RPMI8226 (cell line): ENCODE results near the gene MCTP1.
"Not testable (repeated sequence)": the region's sequence is repeated elsewhere in the genome, so short reads cannot be mapped to it uniquely, and the experiment has no call there.

Experiments
- DNase-seq: peaks from one replicate; pipeline ENCODE4 v3.0.0-alpha.2; 2015

Gene MCTP1

GRCh38 chr5:95251185-95251584 lies 33.7 kb downstream of the MCTP1 start:
- no peak for DNase-seq

DNA sequence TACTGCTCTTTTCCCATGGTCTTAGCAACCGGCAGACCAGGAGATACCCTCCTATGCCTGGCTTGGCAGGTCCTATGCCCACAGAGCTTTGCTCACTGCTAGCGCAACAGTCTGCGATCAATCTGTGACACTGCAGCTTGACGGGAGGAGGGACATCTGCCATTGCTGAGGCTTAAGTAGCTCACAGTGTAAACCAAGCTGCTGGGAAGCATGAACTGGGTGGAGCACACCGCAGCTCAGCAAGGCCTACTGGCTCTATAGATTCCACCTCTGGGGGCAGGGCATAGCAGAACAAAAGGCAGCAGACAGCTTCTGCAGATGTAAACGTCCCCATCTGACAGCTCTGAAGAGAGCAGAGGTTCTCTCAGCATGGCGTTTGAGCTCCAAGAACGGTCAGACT lies 40.4 kb downstream of the MCTP1 start:
- no peak for DNase-seq

DNA sequence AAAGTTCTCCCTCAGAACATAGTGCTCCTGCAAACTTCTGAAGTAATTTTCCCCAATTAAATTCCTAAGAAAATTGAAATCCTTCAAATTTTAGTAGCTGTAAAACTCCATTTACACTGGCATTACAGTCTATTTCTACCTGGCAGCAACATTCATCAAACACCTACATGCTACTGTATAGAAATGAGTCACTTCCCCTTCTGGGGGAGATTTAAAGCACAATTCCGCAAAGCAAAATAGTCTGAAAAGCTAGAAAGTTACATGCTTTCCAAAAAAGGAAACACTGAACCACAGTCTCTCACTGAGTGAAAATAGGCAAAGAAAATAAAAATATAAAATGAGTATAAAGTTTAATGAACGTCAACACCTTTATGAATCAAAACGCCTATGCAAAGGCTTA lies 43.3 kb downstream of the MCTP1 start:
- peak; percentile 17 for DNase-seq

DNA sequence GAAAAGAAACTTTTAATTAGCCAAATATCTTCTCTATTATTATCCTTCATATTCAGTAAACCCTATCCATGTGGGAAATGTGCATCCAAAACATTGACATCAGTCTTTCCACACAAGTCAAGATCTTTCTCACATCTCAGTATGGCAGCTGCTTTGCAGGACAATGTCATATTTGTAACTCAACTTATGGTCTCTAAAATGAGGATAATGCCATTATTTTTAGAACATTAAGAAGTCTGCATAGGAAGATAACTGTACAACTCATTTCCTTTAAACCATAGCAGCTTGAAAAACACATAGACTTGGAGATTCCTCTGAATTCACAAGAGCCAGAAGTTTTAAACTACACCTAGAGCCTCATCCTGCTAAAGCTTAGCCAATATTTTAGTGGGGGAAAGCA lies 43.7 kb downstream of the MCTP1 start:
- no peak for DNase-seq

- DNase-seq, result peak; percentile 60
These were observed 46.2 kb downstream of the MCTP1 start for GRCh38 chr5:95238560-95239325.

DNA sequence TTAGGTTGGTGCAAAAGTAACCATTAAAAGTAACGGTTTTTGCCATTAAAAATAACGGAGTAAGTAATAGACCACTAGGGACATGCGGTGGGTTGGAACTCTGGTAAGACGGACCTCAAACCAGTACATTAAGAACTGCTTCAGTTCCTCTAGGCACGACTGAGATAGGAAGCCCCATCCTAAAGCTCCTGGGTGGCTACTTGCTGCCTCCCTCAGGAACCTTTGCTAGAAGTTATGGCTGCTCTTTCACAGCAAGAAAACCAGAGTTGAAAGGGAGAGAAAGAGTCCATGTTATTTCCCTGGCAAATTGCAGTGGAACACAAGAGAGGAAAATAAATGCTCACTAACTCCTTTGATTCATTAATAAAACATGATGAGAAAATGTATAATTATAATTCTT lies 47.6 kb downstream of the MCTP1 start:
- DNase-seq, result no peak

GRCh38 chr5:95235439-95235982 lies 49.4 kb downstream of the MCTP1 start:
- no peak for DNase-seq

DNA sequence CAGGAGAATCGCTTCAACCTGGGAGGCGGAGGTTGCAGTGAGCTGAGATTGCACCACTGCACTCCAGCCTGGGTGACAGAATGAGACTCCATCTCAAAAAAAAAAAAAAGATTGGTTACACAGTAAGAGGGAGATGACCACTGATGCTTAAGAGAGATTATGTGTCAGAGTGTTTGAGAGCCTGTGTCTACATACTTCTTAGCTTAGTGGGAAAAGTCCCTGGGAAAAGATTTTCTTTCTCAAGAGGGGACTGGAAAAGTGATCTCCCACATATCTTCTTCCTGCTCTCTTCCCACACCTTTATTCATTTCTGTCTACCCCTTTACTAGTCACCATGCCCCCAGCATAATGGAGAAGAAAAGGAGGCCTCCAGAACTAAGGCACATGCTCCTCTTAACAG lies 55.2 kb downstream of the MCTP1 start:
- no peak for DNase-seq

- DNase-seq, result no peak
These were observed 60.0 kb downstream of the MCTP1 start for GRCh38 chr5:95224701-95225459.

- no peak for DNase-seq
These were observed 61.2 kb downstream of the MCTP1 start for GRCh38 chr5:95223566-95224258.

GRCh38 chr5:95222836-95223235 lies 62.1 kb downstream of the MCTP1 start:
- no peak for DNase-seq

DNA sequence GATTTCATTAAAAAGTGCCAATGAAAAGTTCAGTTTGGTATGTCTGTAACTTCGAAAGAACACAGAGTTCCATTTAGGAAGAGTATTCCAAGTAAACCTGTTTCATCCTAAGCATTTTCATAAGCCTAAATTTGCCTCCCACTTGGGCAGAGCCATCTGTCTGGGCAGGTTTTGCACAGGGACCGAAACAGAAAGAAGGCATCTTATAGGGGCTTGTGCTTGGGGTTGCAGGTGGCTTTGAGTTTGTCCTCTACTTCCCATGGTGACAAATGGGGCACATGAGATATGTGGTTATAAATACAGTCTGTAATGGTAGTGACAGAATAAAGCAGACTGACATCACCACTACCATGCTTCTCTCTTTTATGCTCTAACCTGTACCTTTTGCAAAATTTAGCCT lies 63.7 kb downstream of the MCTP1 start:
- no peak for DNase-seq

GRCh38 chr5:95220381-95220780 lies 64.5 kb downstream of the MCTP1 start:
- DNase-seq, result no peak

- DNase-seq, result no peak
These were observed 65.5 kb downstream of the MCTP1 start for GRCh38 chr5:95219411-95219810.

DNA sequence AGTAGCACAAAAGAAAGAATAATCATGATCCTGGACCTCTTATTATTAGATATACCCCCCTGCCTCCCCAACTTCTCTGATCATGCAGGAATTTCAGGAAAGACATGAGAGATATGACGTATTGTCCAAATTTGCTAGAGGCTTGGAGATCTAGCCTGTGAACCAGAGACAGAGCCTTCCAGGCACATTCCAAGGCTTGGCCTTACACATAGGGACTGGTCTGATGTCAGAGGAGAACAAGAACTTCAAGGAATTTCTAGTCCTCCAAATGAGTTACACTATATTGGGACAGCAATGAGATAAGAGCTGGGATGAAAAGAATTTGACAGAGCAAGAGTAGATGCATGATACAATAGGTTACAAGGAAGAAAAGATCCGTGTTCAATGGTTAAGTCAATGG lies 67.0 kb downstream of the MCTP1 start:
- DNase-seq, result no peak

- no peak for DNase-seq
These were observed 67.5 kb downstream of the MCTP1 start for GRCh38 chr5:95217351-95217750.

DNA sequence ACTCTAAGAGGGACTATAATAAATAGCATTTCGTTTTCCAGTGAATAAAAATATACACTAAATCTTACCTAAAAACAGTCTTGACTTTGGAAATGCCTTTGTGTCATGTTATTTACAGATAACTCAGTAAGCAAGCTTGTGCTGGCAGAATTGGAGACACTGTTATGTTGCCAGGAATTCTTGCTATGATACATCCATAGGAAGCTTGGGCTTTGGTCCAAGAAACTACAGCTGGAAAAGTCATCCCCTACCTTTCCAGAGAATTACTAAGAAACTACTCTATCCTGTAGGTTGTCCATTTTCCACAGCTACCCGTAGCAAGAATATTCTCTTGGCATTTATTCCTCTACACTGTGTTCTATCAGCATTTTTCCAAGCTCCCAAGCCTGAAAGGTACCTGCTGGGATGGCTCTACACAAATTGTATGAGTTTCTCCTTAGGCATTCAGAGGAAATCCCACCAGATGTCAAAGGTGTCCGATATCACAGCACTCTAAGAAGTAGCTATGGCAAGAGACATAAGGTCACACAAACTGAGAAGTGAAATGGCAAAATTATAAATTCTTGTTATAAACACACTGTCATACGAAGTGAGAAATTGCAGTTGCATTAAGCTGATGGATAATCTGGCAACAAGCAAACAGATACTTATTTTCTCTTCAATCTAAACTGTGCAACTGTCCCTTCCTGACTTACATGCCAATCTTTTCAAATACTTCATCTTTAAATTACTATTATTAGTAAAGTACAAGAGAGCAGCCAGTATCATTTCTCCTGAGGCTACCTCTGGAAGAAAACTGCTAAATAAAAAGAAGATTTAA lies 68.5 kb downstream of the MCTP1 start:
- no peak for DNase-seq

- not testable (repeated sequence) for DNase-seq
These were observed 77.1 kb downstream of the MCTP1 start for GRCh38 chr5:95207811-95208210.

DNA sequence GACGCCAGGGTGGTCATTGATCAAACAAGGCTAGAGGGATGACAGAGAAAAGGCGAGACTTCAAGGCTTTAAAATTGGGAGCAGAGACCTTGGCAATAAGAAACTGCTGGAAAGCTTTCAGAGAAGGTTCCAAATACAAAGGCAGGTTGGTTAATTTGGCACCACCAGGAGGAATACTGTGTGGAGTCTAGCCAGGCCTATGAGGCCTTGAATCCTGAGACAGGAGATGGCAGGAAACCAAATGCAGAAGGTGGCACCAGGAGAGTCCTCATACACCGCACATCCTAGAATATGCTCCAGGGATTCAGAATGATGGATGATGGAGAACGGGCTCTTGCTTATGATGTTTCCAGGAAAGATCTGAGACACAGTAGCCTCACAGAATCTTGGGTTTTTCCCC lies 90.0 kb downstream of the MCTP1 start:
- no peak for DNase-seq

DNA sequence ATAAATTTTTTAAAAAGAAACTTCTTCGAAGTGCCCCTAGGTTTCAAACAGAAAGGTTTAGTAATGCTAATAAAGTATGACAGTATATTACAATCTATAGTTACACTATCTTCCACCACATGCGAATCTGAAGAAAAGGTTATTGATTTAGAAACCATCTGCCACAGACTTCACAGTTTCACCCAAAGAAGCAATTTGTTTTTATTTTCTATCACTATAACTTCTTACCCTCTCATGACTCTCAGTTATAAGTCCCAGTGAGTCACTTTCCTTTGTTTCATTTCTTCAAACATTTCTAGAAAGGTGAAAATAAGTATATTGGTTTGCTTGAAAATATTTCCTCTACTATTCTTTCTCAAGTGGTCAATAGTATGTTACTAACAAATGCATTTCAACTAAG lies 93.6 kb downstream of the MCTP1 start:
- no peak for DNase-seq

DNA sequence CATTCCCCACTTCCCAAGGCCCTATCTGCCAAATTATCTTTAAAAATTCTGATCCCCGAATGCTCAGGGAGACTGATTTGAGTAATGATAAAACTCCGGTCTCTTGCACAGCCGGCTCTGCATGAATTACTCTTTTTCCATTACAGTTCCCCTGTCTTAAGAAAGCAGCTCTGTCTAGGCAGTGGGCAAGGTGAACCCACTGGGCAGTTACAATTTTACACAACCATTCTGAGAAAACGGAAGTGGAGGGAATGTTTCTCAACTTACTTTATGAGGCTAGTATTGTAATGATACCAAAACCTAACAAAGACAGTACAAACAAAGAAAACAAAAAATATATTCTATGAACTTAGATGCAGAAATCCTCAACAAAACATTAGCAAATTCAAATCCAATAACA lies 100.0 kb downstream of the MCTP1 start:
- no peak for DNase-seq

DNA sequence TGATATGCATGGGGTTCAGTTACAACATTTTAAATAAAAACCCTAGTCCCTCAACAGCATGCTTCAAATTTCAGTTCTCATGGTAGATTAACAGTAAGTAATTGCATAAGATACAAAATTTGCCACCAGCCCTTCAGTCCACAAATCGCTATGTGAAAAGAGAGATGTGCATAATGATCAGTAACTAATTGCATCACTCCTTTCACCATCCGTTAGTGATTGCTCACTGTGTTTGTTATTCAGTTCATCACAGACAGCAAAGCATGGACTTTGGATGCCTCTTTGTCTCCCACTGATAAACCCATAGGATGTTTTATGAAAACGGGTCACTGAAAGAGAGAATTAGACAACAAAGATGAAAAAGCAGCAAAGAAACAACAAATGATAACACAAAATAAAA lies 103.2 kb downstream of the MCTP1 start:
- DNase-seq, result no peak
